HCT116 (cell line): ENCODE results near the gene LIPA. TPM values are rescaled to one million over a fixed set of nuclear protein-coding genes. Genes with fewer than 3 reads are reported as not detected.
A peak's percentile ranks its signal among the peaks of the same experiment; 100 is the strongest.

Experiments
- ATAC-seq: fragments of 200-7000 bp; cut with Tn5 transposase; 2 replicates; pipeline ENCODE4 v1.9.1; 2020; ENCODE audit warnings: mild to moderate bottlenecking, moderate library complexity
- BruUV-seq: library from RNA; stranded (reverse); fragments of 400-500 nt; replicated peaks from 2 replicates; lab custom pipeline; 2021; lab: Mats Ljungman, UMichigan
- CTCF ChIA-PET: fragments of 300-600 bp; sonication (Branson Sonifier 250); formaldehyde crosslinking; loops from one replicate; lab custom pipeline; 2021; ENCODE audit warnings: antibody characterized with exemption; lab: Charles Lee
- POLR2A ChIA-PET: fragments of 300-600, 350-600 bp; sonication (Branson Sonifier 250); formaldehyde crosslinking; loops from one replicate; lab custom pipeline; 2021; ENCODE audit warnings: antibody characterized with exemption; lab: Charles Lee
- RAD21 ChIA-PET, 2 experiments: fragments of 300-600 bp; sonication (Branson Sonifier 250); formaldehyde crosslinking; loops; one replicate each; lab custom pipeline; 2023; ENCODE audit warnings: low total read pairs in 2 of 2; ENCODE audit not compliant: uncharacterized antibody in 2 of 2, unreplicated experiment in 2 of 2, low non-redundant PET in 1 of 2; lab: Charles Lee
- DNase-seq: peaks from one replicate; pipeline ENCODE4 v3.0.0-alpha.2; 2010; ENCODE audit warnings: low read depth, low spot score
- H2AFZ ChIP-seq: fragments of 200-600 bp; shearing (Covaris generic), sonication (generic); 2 replicates; pipeline ENCODE4 v1.6.1; 2017; ENCODE audit warnings: low read depth, mixed run types, mixed read lengths, antibody characterized with exemption, low read length; ENCODE audit not compliant: poor library complexity, severe bottlenecking
- H3K27ac ChIP-seq: 2 replicates; pipeline ENCODE4 v1.5.1; 2012; ENCODE audit warnings: low read depth, low read length
- H3K27me3 ChIP-seq: fragments of 200-600 bp; sonication (generic); 2 replicates; pipeline ENCODE4 v1.6.1; 2016; ENCODE audit warnings: mixed run types, low read length, mixed read lengths; ENCODE audit not compliant: insufficient read depth
- H3K36me3 ChIP-seq, 2 experiments: fragments of 200-500 bp in 1 of 2; fragments of 200-600 bp in 1 of 2; sonication (Bioruptor generic) in 1 of 2; sonication (generic) in 1 of 2; 2 replicates each; pipeline versions ENCODE4 v1.5.1 to v1.6.1; 2014 to 2016; ENCODE audit warnings: low read length in 2 of 2, inconsistent platforms in 1 of 2, mixed read lengths in 1 of 2, mixed run types in 1 of 2; ENCODE audit not compliant: insufficient read depth in 2 of 2, control insufficient read depth in 1 of 2
- H3K4me1 ChIP-seq, 2 experiments: fragments of 200-600 bp in 1 of 2; sonication (generic) in 1 of 2; 2 replicates each; pipeline versions ENCODE4 v1.5.1 to v1.6.1; 2012 to 2017; ENCODE audit warnings: low read length in 2 of 2, inconsistent platforms in 1 of 2, mild to moderate bottlenecking in 1 of 2, mixed read lengths in 1 of 2, mixed run types in 1 of 2, moderate library complexity in 1 of 2; ENCODE audit not compliant: insufficient read depth in 2 of 2, control insufficient read depth in 1 of 2
- H3K4me2 ChIP-seq: fragments of 200-600 bp; sonication (generic); 2 replicates; pipeline ENCODE4 v1.6.1; 2017; ENCODE audit warnings: mixed run types, low read length, mixed read lengths
- H3K4me3 ChIP-seq, 2 experiments: fragments of 200-600 bp in 1 of 2; sonication (generic) in 1 of 2; replicated peaks in 1 of 2; 2 replicates each; pipeline ENCODE4 v1.5.1; 2011 to 2016; ENCODE audit warnings: low read length in 2 of 2, control low read depth in 1 of 2, low read depth in 1 of 2, mild to moderate bottlenecking in 1 of 2, mixed read lengths in 1 of 2, mixed run types in 1 of 2
- H3K79me2 ChIP-seq: fragments of 200-600 bp; sonication (generic); 2 replicates; pipeline ENCODE4 v1.6.1; 2017; ENCODE audit warnings: mild to moderate bottlenecking, mixed run types, low read length, moderate library complexity, mixed read lengths; ENCODE audit not compliant: insufficient read depth
- H3K9ac ChIP-seq: fragments of 200-600 bp; sonication (generic); 2 replicates; pipeline ENCODE4 v1.6.1; 2016; ENCODE audit warnings: low read length, mixed read lengths
- H3K9me2 ChIP-seq: fragments of 200-600 bp; sonication (generic), shearing (Covaris generic); 2 replicates; pipeline ENCODE4 v1.6.1; 2017; ENCODE audit warnings: mixed run types, mild to moderate bottlenecking, moderate library complexity; ENCODE audit not compliant: insufficient read depth
- H3K9me3 ChIP-seq, 2 experiments: fragments of 200-500 bp in 1 of 2; fragments of 200-600 bp in 1 of 2; sonication (Bioruptor generic) in 1 of 2; sonication (generic) in 1 of 2; 2 replicates each; pipeline ENCODE4 v1.6.1; 2014 to 2017; ENCODE audit warnings: low read length in 2 of 2, mixed read lengths in 2 of 2, inconsistent platforms in 1 of 2, low read depth in 1 of 2, mild to moderate bottlenecking in 1 of 2, mixed run types in 1 of 2, moderate library complexity in 1 of 2; ENCODE audit not compliant: control insufficient read depth in 1 of 2, insufficient read depth in 1 of 2
- H4K20me1 ChIP-seq: fragments of 200-600 bp; sonication (generic), shearing (Covaris generic); 2 replicates; pipeline ENCODE4 v1.6.1; 2017; ENCODE audit warnings: mixed run types, mild to moderate bottlenecking, moderate library complexity; ENCODE audit not compliant: insufficient read depth
- EGR1 ChIP-seq: IDR thresholded peaks from 2 replicates; pipeline ENCODE4 v1.6.1; 2012; ENCODE audit warnings: low read depth
- intact Hi-C: fragments of 100-400 bp; cut with micrococcal nuclease; formaldehyde crosslinking; loops from 2 replicates; pipeline ENCODE4 v1.10.0; 2022
- total RNA-seq: library from RNA; stranded (reverse); gene quantifications from one replicate; pipeline ENCODE4 v1.2.1, GENCODE V29; 2021; ENCODE audit not compliant: unreplicated experiment
- TF ChIP-seq, protein P1 (sequence below): IDR thresholded peaks from 2 replicates; pipeline ENCODE4 v1.6.1; 2012
- TF ChIP-seq, protein P2 (sequence below): IDR thresholded peaks from 2 replicates; pipeline ENCODE4 v1.6.1; 2012; ENCODE audit warnings: low read depth

The LIPA gene
- total RNA-seq, 1 experiment from 2014 or later: 27.1 TPM

DNA sequence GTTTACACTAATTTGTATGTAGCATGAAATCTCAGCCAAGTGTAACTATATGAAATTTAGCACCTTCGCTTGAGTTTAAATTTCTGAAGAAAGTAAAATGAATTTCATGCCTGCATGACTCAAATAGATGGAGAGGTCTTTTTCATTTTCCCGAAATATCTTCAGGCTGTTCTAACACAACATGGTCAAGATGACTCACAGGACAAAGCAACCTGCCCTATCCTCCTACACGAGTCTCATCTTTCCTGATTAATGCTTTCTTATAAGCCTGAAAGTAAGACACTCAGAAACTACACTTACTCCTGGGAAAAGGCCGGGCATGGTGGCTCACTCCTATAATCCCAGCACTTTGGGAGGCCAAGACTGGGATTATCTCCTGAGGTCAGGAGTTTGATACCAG is 85.7 kb downstream of the LIPA start:
- no peak for DNase-seq
- ChIA-PET CTCF (no interaction called here), RAD21 (no interaction called here), POLR2A (no interaction called here)
- Histone ChIP-seq H3K9me2 (no peaks in the 10 kb centered on the region), H4K20me1 (no peaks in the 10 kb centered on the region), H3K36me3 (no peaks in the 10 kb centered on the region), H3K4me3 (no peak overlapping the region), H3K4me2 (no peak overlapping the region), H3K27ac (no peak overlapping the region), H3K4me1 (no peaks in the 10 kb centered on the region)
- intact Hi-C loops: no loop called here
- no TSS peak for BruUV-seq
- no peak for ATAC-seq
- TF ChIP-seq, protein P1, sequence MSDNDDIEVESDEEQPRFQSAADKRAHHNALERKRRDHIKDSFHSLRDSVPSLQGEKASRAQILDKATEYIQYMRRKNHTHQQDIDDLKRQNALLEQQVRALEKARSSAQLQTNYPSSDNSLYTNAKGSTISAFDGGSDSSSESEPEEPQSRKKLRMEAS: no peak
- no peak for TF ChIP-seq EGR1
- TF ChIP-seq, all 23 proteins: peak for 0
- Histone ChIP-seq H3K79me2 (no peaks in the 10 kb centered on the region), H3K9me3 (no peaks in the 10 kb centered on the region), H2AFZ (no peak overlapping the region), H3K9ac (no peak overlapping the region), H3K27me3 (no peaks in the 10 kb centered on the region)

DNA sequence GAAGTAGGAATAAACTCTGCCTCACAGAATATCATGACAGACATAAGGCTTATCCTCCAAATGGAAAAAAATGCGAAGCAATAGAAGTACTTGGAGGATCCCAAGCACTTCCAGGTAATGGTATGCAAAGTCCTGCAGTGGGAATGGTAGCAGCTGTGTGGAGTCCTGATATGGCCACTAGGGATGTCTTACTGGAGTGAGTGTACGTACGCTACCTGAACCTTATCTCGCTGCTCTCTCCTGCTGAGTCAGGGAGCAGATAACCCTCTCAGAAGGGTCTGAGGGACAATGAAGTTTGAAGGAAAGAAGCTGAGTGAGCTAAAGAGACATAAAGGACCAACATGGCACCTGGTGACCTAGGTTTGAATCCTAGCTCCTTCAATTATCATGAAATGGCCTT is 86.7 kb downstream of the LIPA start:
- Histone ChIP-seq H3K79me2 (no peaks in the 10 kb centered on the region), H2AFZ (no peak overlapping the region), H3K27ac (no peak overlapping the region), H3K9me3 (no peaks in the 10 kb centered on the region), H3K9ac (no peak overlapping the region), H3K4me1 (no peaks in the 10 kb centered on the region), H3K4me2 (no peak overlapping the region), H4K20me1 (no peaks in the 10 kb centered on the region), H3K36me3 (no peaks in the 10 kb centered on the region), H3K4me3 (no peak overlapping the region), H3K27me3 (no peaks in the 10 kb centered on the region), H3K9me2 (no peaks in the 10 kb centered on the region)
- DNase-seq (no peak), ATAC-seq (peak; percentile 54; the same call in 1 of the 2 replicates)
- intact Hi-C loops: no loop called here
- no TSS peak for BruUV-seq
- ChIA-PET RAD21 (no interaction called here), CTCF (no interaction called here), POLR2A (no interaction called here)
- TF ChIP-seq, protein P2, sequence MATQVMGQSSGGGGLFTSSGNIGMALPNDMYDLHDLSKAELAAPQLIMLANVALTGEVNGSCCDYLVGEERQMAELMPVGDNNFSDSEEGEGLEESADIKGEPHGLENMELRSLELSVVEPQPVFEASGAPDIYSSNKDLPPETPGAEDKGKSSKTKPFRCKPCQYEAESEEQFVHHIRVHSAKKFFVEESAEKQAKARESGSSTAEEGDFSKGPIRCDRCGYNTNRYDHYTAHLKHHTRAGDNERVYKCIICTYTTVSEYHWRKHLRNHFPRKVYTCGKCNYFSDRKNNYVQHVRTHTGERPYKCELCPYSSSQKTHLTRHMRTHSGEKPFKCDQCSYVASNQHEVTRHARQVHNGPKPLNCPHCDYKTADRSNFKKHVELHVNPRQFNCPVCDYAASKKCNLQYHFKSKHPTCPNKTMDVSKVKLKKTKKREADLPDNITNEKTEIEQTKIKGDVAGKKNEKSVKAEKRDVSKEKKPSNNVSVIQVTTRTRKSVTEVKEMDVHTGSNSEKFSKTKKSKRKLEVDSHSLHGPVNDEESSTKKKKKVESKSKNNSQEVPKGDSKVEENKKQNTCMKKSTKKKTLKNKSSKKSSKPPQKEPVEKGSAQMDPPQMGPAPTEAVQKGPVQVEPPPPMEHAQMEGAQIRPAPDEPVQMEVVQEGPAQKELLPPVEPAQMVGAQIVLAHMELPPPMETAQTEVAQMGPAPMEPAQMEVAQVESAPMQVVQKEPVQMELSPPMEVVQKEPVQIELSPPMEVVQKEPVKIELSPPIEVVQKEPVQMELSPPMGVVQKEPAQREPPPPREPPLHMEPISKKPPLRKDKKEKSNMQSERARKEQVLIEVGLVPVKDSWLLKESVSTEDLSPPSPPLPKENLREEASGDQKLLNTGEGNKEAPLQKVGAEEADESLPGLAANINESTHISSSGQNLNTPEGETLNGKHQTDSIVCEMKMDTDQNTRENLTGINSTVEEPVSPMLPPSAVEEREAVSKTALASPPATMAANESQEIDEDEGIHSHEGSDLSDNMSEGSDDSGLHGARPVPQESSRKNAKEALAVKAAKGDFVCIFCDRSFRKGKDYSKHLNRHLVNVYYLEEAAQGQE: no peak
- TF ChIP-seq, protein P1: no peak
- no peak for TF ChIP-seq EGR1
